DND-41 (cell line): ENCODE data around the gene PCBP2.
A peak's percentile ranks its signal among the peaks of the same experiment; 100 is the strongest.

ENCODE experiments used
- ATAC-seq: fragments of 200-7000 bp; cut with Tn5 transposase; 3 replicates; pipeline ENCODE4 v1.9.1; 2021; ENCODE audit warnings: low read depth; ENCODE audit not compliant: insufficient read depth
- DNase-seq: peaks from one replicate; pipeline ENCODE4 v3.0.0-alpha.2; 2020
- H2AFZ ChIP-seq: 2 replicates; pipeline ENCODE4 v1.6.0; 2012; ENCODE audit warnings: low read depth, low read length
- H3K27ac ChIP-seq: 2 replicates; pipeline ENCODE4 v1.5.1; 2012; ENCODE audit warnings: low read length, inconsistent platforms
- H3K27me3 ChIP-seq: fragments of 200-600 bp; sonication (generic); 2 replicates; pipeline ENCODE4 v1.6.0; 2012; ENCODE audit warnings: low read length, mild to moderate bottlenecking, inconsistent platforms; ENCODE audit not compliant: insufficient read depth, poor library complexity
- H3K36me3 ChIP-seq: 2 replicates; pipeline ENCODE4 v1.5.1; 2012; ENCODE audit warnings: low read length, inconsistent platforms; ENCODE audit not compliant: insufficient read depth
- H3K4me1 ChIP-seq: 2 replicates; pipeline ENCODE4 v1.5.1; 2012; ENCODE audit warnings: mild to moderate bottlenecking, low read length; ENCODE audit not compliant: insufficient read depth
- H3K4me2 ChIP-seq: 2 replicates; pipeline ENCODE4 v1.6.0; 2012; ENCODE audit warnings: mild to moderate bottlenecking, moderate library complexity, low read length, inconsistent platforms; ENCODE audit not compliant: insufficient read depth
- H3K4me3 ChIP-seq, 2 experiments: fragments of 200-600 bp in 1 of 2; shearing (Covaris generic) in 1 of 2; 2 replicates each; pipeline ENCODE4 v1.5.1; 2012 to 2016; ENCODE audit warnings: inconsistent platforms in 2 of 2, low read length in 2 of 2, mild to moderate bottlenecking in 2 of 2, low read depth in 1 of 2, moderate library complexity in 1 of 2
- H3K79me2 ChIP-seq: 2 replicates; pipeline ENCODE4 v1.6.0; 2012; ENCODE audit warnings: low read length, inconsistent platforms; ENCODE audit not compliant: insufficient read depth
- H3K9ac ChIP-seq: 2 replicates; pipeline ENCODE4 v1.6.0; 2012; ENCODE audit warnings: low read depth, mild to moderate bottlenecking, inconsistent platforms, low read length, moderate library complexity
- H3K9me3 ChIP-seq: 2 replicates; pipeline ENCODE4 v1.5.1; 2012; ENCODE audit warnings: low read length, moderate library complexity, mild to moderate bottlenecking, inconsistent platforms; ENCODE audit not compliant: insufficient read depth, severe bottlenecking
- H4K20me1 ChIP-seq: 2 replicates; pipeline ENCODE4 v1.6.0; 2012; ENCODE audit warnings: low read length; ENCODE audit not compliant: insufficient read depth
- CTCF ChIP-seq: IDR thresholded peaks from 2 replicates; pipeline ENCODE4 v1.5.1; 2012; ENCODE audit warnings: borderline replicate concordance, low read length, moderate library complexity, mild to moderate bottlenecking; ENCODE audit not compliant: poor library complexity, severe bottlenecking; ENCODE audit errors: extremely low read depth
- EZH2 ChIP-seq: IDR thresholded peaks from 3 replicates; pipeline ENCODE4 v1.6.1; 2012; ENCODE audit warnings: borderline replicate concordance, low read depth, mild to moderate bottlenecking, moderate library complexity, low read length, inconsistent platforms; ENCODE audit not compliant: severe bottlenecking

The PCBP2 gene

GRCh38 chr12:53467082-53467481, 15.2 kb downstream of the PCBP2 start:
- peaks cover 3% of the 10 kb centered on the region; the same call in 1 of the 2 replicates for H3K4me1 ChIP-seq
- no peak overlapping the region for H2AFZ ChIP-seq
- no peaks in the 10 kb centered on the region for H3K9me3 ChIP-seq
- H3K27ac ChIP-seq, result no peak overlapping the region
- DNase-seq (no peak), ATAC-seq (no peak)
- TF ChIP-seq CTCF (no peak), EZH2 (no peak)
- no peak overlapping the region for H3K4me2 ChIP-seq
- no peak overlapping the region for H3K9ac ChIP-seq
- H3K27me3 ChIP-seq, result no peaks in the 10 kb centered on the region
- no peak overlapping the region for H3K4me3 ChIP-seq
- H3K79me2 ChIP-seq, result peaks cover 85% of the 10 kb centered on the region
- peaks cover 99% of the 10 kb centered on the region for H3K36me3 ChIP-seq
- peaks cover 78% of the 10 kb centered on the region for H4K20me1 ChIP-seq

GRCh38 chr12:53467880-53468279, 16.0 kb downstream of the PCBP2 start:
- Histone ChIP-seq H3K4me1 (peaks cover 3% of the 10 kb centered on the region; the same call in 1 of the 2 replicates), H3K27me3 (no peaks in the 10 kb centered on the region), H3K27ac (no peak overlapping the region), H3K36me3 (peaks cover 99% of the 10 kb centered on the region), H2AFZ (no peak overlapping the region), H3K9me3 (no peaks in the 10 kb centered on the region), H4K20me1 (peaks cover 79% of the 10 kb centered on the region), H3K79me2 (peaks cover 85% of the 10 kb centered on the region), H3K4me2 (no peak overlapping the region), H3K4me3 (no peak overlapping the region), H3K9ac (no peak overlapping the region)
- DNase-seq (no peak), ATAC-seq (no peak)
- TF ChIP-seq EZH2 (no peak), CTCF (no peak)

GRCh38 chr12:53468282-53468681, 16.4 kb downstream of the PCBP2 start:
- peaks cover 3% of the 10 kb centered on the region; the same call in 1 of the 2 replicates for H3K4me1 ChIP-seq
- no peak for DNase-seq
- H3K9ac ChIP-seq, result no peak overlapping the region
- H3K4me3 ChIP-seq, result no peak overlapping the region
- no peaks in the 10 kb centered on the region for H3K27me3 ChIP-seq
- H3K4me2 ChIP-seq, result no peak overlapping the region
- H4K20me1 ChIP-seq, result peaks cover 78% of the 10 kb centered on the region
- no peak overlapping the region for H2AFZ ChIP-seq
- H3K27ac ChIP-seq, result no peak overlapping the region
- TF ChIP-seq EZH2 (no peak), CTCF (no peak)
- H3K9me3 ChIP-seq, result no peaks in the 10 kb centered on the region
- H3K79me2 ChIP-seq, result peaks cover 84% of the 10 kb centered on the region
- ATAC-seq, result no peak
- H3K36me3 ChIP-seq, result peaks cover 99% of the 10 kb centered on the region

DNA sequence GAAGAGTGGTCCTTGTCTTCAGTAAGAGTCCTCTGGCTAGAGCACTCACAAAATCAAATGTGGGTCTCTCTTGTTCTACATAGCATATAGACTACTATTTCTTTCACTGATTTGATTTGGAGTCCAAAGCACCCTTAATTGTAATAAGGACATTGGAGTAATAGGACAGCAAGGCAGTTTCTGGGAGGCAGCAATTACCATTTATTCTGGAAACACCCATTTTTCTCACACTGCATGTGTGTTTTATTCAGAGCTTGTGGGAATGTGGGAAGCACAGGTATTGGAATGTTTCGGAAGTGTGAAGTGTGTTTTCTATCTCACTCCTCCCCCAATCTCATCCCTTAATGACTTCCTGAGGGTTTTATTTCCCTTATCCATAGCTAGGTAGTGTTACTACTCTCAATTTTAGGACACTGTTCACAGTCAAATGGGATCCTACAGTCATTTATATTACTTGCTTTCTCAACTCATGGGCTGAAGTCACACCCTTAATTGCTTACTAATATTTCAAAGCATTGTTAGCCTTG, 20.2 kb downstream of the PCBP2 start:
- H2AFZ ChIP-seq, result no peak overlapping the region
- peaks cover 85% of the 10 kb centered on the region for H3K79me2 ChIP-seq
- DNase-seq, result no peak
- ATAC-seq, result 0 out of 3 replicates have a peak, but pooled peaks have one; percentile 25
- H3K9me3 ChIP-seq, result no peaks in the 10 kb centered on the region
- H3K4me3 ChIP-seq, result no peak overlapping the region
- no peaks in the 10 kb centered on the region for H3K27me3 ChIP-seq
- H3K36me3 ChIP-seq, result peaks cover 99% of the 10 kb centered on the region
- no peaks in the 10 kb centered on the region for H3K4me1 ChIP-seq
- no peak overlapping the region for H3K27ac ChIP-seq
- no peak overlapping the region for H3K9ac ChIP-seq
- H4K20me1 ChIP-seq, result peaks cover 80% of the 10 kb centered on the region
- H3K4me2 ChIP-seq, result no peak overlapping the region
- no peak for TF ChIP-seq EZH2
- TF ChIP-seq CTCF, result no peak
